ENCODE measurements around the gene CCL2. TPM values are rescaled to one million over a fixed set of nuclear protein-coding genes. Genes with fewer than 3 reads are reported as not detected.

Gene CCL2
- total RNA-seq, 1 donor from 2014 or later, result 44.1 TPM

GRCh38 chr17:34254146-34254545, 939 bp upstream of the CCL2 start:
- no peak for TF ChIP-seq EZH2 (IDR thresholded peaks at IDR 0.05; ENCODE audit: insufficient read depth, low read length)
- no peak for TF ChIP-seq CTCF (IDR thresholded peaks at IDR 0.05; ENCODE audit: insufficient read depth, low read depth, low read length)
- H3K27ac Mint-ChIP-seq (ENCODE audit: unreplicated experiment), result peak overlapping the region; percentile 93
- DNase-seq (ENCODE audit: low read depth) (peak; percentile 96), FAIRE-seq (peak; percentile 60)
- no peaks in the 10 kb centered on the region for H3K36me3 ChIP-seq (ENCODE audit: insufficient read depth, low read length)
- H3K9ac ChIP-seq (ENCODE audit: low read length), result peak overlapping the region; percentile 88
- H2AFZ ChIP-seq (ENCODE audit: low read depth, low read length), result no peak overlapping the region
- H4K20me1 ChIP-seq (ENCODE audit: insufficient read depth, low read length), result no peaks in the 10 kb centered on the region
- peak overlapping the region; percentile 90 for H3K4me2 ChIP-seq (ENCODE audit: low read length)
- no peaks in the 10 kb centered on the region for H3K27me3 Mint-ChIP-seq (ENCODE audit: low read depth, unreplicated experiment)
- H3K27ac ChIP-seq (ENCODE audit: low read depth, low read length), result peak overlapping the region; percentile 97
- H3K4me1 Mint-ChIP-seq (ENCODE audit: low read depth, unreplicated experiment), result peaks cover 57% of the 10 kb centered on the region
- H3K36me3 Mint-ChIP-seq (ENCODE audit: low read depth, unreplicated experiment), result no peaks in the 10 kb centered on the region
- H3K4me3 ChIP-seq (ENCODE audit: insufficient read depth, low read depth, low read length), result no peak overlapping the region
- H3K4me3 Mint-ChIP-seq (ENCODE audit: unreplicated experiment), result no peak overlapping the region
- peaks cover 82% of the 10 kb centered on the region for H3K4me1 ChIP-seq (ENCODE audit: insufficient read depth, low read length)
- H3K79me2 ChIP-seq (ENCODE audit: insufficient read depth, low read length), result peaks cover 13% of the 10 kb centered on the region
- peaks cover 3% of the 10 kb centered on the region for H3K9me3 Mint-ChIP-seq (ENCODE audit: unreplicated experiment)
- H3K9me3 ChIP-seq (ENCODE audit: insufficient read depth, low read depth, low read length), result no peaks in the 10 kb centered on the region
- H3K27me3 ChIP-seq (ENCODE audit: insufficient read depth, low read length), result no peaks in the 10 kb centered on the region

- H3K9me3 Mint-ChIP-seq (ENCODE audit: unreplicated experiment), result peaks cover 3% of the 10 kb centered on the region
- no peaks in the 10 kb centered on the region for H4K20me1 ChIP-seq (ENCODE audit: insufficient read depth, low read length)
- H3K36me3 ChIP-seq (ENCODE audit: insufficient read depth, low read length), result no peaks in the 10 kb centered on the region
- peak overlapping the region; percentile 90 for H3K4me2 ChIP-seq (ENCODE audit: low read length)
- H3K4me3 Mint-ChIP-seq (ENCODE audit: unreplicated experiment), result peak overlapping the region; percentile 80
- no peaks in the 10 kb centered on the region for H3K27me3 ChIP-seq (ENCODE audit: insufficient read depth, low read length)
- H2AFZ ChIP-seq (ENCODE audit: low read depth, low read length), result peak overlapping the region; percentile 36
- H3K27ac Mint-ChIP-seq (ENCODE audit: unreplicated experiment), result peak overlapping the region; percentile 93
- H3K4me1 Mint-ChIP-seq (ENCODE audit: low read depth, unreplicated experiment), result peaks cover 58% of the 10 kb centered on the region
- TF ChIP-seq CTCF (IDR thresholded peaks at IDR 0.05; ENCODE audit: insufficient read depth, low read depth, low read length), result no peak
- H3K9ac ChIP-seq (ENCODE audit: low read length), result peak overlapping the region; percentile 88
- no peaks in the 10 kb centered on the region for H3K27me3 Mint-ChIP-seq (ENCODE audit: low read depth, unreplicated experiment)
- H3K36me3 Mint-ChIP-seq (ENCODE audit: low read depth, unreplicated experiment), result no peaks in the 10 kb centered on the region
- no peaks in the 10 kb centered on the region for H3K9me3 ChIP-seq (ENCODE audit: insufficient read depth, low read depth, low read length)
- peak overlapping the region; percentile 73 for H3K4me3 ChIP-seq (ENCODE audit: insufficient read depth, low read depth, low read length)
- DNase-seq (ENCODE audit: low read depth) (no peak), FAIRE-seq (no peak)
- H3K79me2 ChIP-seq (ENCODE audit: insufficient read depth, low read length), result peaks cover 13% of the 10 kb centered on the region
- H3K4me1 ChIP-seq (ENCODE audit: insufficient read depth, low read length), result peaks cover 70% of the 10 kb centered on the region
- H3K27ac ChIP-seq (ENCODE audit: low read depth, low read length), result peak overlapping the region; percentile 97
Measured at GRCh38 chr17:34255381-34255732, 272 bp downstream of the CCL2 start.

DNA sequence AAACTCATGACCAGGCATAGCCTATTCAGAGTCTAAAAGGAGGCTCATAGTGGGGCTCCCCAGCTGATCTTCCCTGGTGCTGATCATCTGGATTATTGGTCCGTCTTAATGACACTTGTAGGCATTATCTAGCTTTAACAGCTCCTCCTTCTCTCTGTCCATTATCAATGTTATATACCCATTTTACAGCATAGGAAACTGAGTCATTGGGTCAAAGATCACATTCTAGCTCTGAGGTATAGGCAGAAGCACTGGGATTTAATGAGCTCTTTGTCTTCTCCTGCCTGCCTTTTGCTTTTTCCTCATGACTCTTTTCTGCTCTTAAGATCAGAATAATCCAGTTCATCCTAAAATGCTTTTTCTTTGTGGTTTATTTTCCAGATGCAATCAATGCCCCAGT, 756 bp downstream of the CCL2 start:
- no peak overlapping the region for H3K27ac Mint-ChIP-seq (ENCODE audit: unreplicated experiment)
- peaks cover 65% of the 10 kb centered on the region for H3K4me1 ChIP-seq (ENCODE audit: insufficient read depth, low read length)
- H2AFZ ChIP-seq (ENCODE audit: low read depth, low read length), result no peak overlapping the region
- FAIRE-seq, result no peak
- TF ChIP-seq EZH2 (IDR thresholded peaks at IDR 0.05; ENCODE audit: insufficient read depth, low read length) (no peak), CTCF (IDR thresholded peaks at IDR 0.05; ENCODE audit: insufficient read depth, low read depth, low read length) (no peak)
- H3K36me3 ChIP-seq (ENCODE audit: insufficient read depth, low read length), result no peaks in the 10 kb centered on the region
- H3K4me2 ChIP-seq (ENCODE audit: low read length), result peak overlapping the region; percentile 90
- no peaks in the 10 kb centered on the region for H4K20me1 ChIP-seq (ENCODE audit: insufficient read depth, low read length)
- no peak for DNase-seq (ENCODE audit: low read depth)
- no peaks in the 10 kb centered on the region for H3K36me3 Mint-ChIP-seq (ENCODE audit: low read depth, unreplicated experiment)
- peak overlapping the region; percentile 88 for H3K9ac ChIP-seq (ENCODE audit: low read length)
- peak overlapping the region; percentile 73 for H3K4me3 ChIP-seq (ENCODE audit: insufficient read depth, low read depth, low read length)
- H3K9me3 ChIP-seq (ENCODE audit: insufficient read depth, low read depth, low read length), result no peaks in the 10 kb centered on the region
- peak overlapping the region; percentile 80 for H3K4me3 Mint-ChIP-seq (ENCODE audit: unreplicated experiment)
- no peaks in the 10 kb centered on the region for H3K27me3 Mint-ChIP-seq (ENCODE audit: low read depth, unreplicated experiment)
- peak overlapping the region; percentile 97 for H3K27ac ChIP-seq (ENCODE audit: low read depth, low read length)
- no peaks in the 10 kb centered on the region for H3K27me3 ChIP-seq (ENCODE audit: insufficient read depth, low read length)
- H3K79me2 ChIP-seq (ENCODE audit: insufficient read depth, low read length), result peaks cover 13% of the 10 kb centered on the region
- peaks cover 53% of the 10 kb centered on the region for H3K4me1 Mint-ChIP-seq (ENCODE audit: low read depth, unreplicated experiment)
- H3K9me3 Mint-ChIP-seq (ENCODE audit: unreplicated experiment), result peaks cover 3% of the 10 kb centered on the region

All from astrocyte (in vitro differentiated cells and primary cell).